HepG2 (cell line): ENCODE measurements around the gene MICAL3. TPM values are rescaled to one million over a fixed set of nuclear protein-coding genes. Genes with fewer than 3 reads are reported as not detected.

Experiments
- ATAC-seq: fragments of 200-7000 bp; cut with Tn5 transposase; 3 replicates; pipeline ENCODE4 v1.9.1; 2020; ENCODE audit warnings: mild to moderate bottlenecking, moderate library complexity
- BruUV-seq: library from RNA; stranded (reverse); fragments of 400-500 nt; replicated peaks from 2 replicates; lab custom pipeline; 2021; lab: Mats Ljungman, UMichigan
- CTCF ChIA-PET: fragments of 300-600 bp; formaldehyde crosslinking; extraction: SDS; loops from one replicate; lab custom pipeline; 2021; ENCODE audit warnings: low total read pairs, inconsistent platforms, low intra/inter-chr PET ratio; lab: Yijun Ruan, JAX
- POLR2A ChIA-PET: fragments of 350-600 bp; sonication (Branson Sonifier 250); formaldehyde crosslinking; loops from one replicate; lab custom pipeline; 2020; ENCODE audit warnings: antibody characterized with exemption, inconsistent platforms; lab: Yijun Ruan, JAX
- DNase-seq: peaks from one replicate; pipeline ENCODE4 v3.0.0-alpha.2; 2015; ENCODE audit warnings: low spot score
- FAIRE-seq: peaks from 3 replicates; lab custom pipeline; 2011; peaks lifted over from hg19 to GRCh38; lab: Jason Lieb, UNC
- H2AFZ ChIP-seq: one replicate; pipeline ENCODE4 v1.6.1; 2011; ENCODE audit warnings: low read length, inconsistent platforms
- H3K27ac ChIP-seq: fragments of 300-600 bp; 3 replicates; pipeline ENCODE4 v1.8.0; 2011; ENCODE audit warnings: mixed run types, mild to moderate bottlenecking, mixed read lengths, low read length, inconsistent platforms; ENCODE audit not compliant: insufficient read depth; ENCODE audit errors: extremely low read length
- H3K27me3 ChIP-seq, 2 experiments: fragments of 200-600 bp in 1 of 2; 2 replicates in 1 of 2; 3 replicates in 1 of 2; pipeline versions ENCODE4 v1.6.0 to v1.8.0; 2011; ENCODE audit warnings: low read length in 2 of 2, mild to moderate bottlenecking in 2 of 2, moderate library complexity in 2 of 2, inconsistent platforms in 1 of 2; ENCODE audit not compliant: insufficient read depth in 2 of 2, control insufficient read depth in 1 of 2
- H3K36me3 ChIP-seq, 2 experiments: fragments of 200-600 bp in 1 of 2; replicated peaks in 1 of 2; 2 replicates in 1 of 2; 3 replicates in 1 of 2; pipeline versions ENCODE4 v1.5.1 to v1.8.0; 2011; ENCODE audit warnings: low read length in 2 of 2, inconsistent platforms in 1 of 2; ENCODE audit not compliant: insufficient read depth in 2 of 2, control insufficient read depth in 1 of 2
- H3K4me1 ChIP-seq: 2 replicates; pipeline ENCODE4 v1.5.1; 2012; ENCODE audit warnings: low read length, inconsistent platforms; ENCODE audit not compliant: insufficient read depth
- H3K4me2 ChIP-seq: 2 replicates; pipeline ENCODE4 v1.6.0; 2011; ENCODE audit warnings: low read depth, low read length, inconsistent platforms
- H3K4me3 ChIP-seq, 3 experiments: fragments of 200-600 bp in 1 of 3; sonication (generic), shearing (Covaris generic) in 1 of 3; replicated peaks in 1 of 3; 2 replicates each; pipeline ENCODE4 v1.5.1; 2011 to 2016; ENCODE audit warnings: low read length in 3 of 3, inconsistent platforms in 2 of 3, low read depth in 2 of 3, mild to moderate bottlenecking in 2 of 3, control low read depth in 1 of 3, mixed read lengths in 1 of 3; ENCODE audit not compliant: insufficient read depth in 1 of 3
- H3K79me2 ChIP-seq: one replicate; pipeline ENCODE4 v1.6.1; 2011; ENCODE audit warnings: low read length, inconsistent platforms; ENCODE audit not compliant: insufficient read depth
- H3K9ac ChIP-seq: 2 replicates; pipeline ENCODE4 v1.6.0; 2011; ENCODE audit warnings: mild to moderate bottlenecking, low read depth, low read length, inconsistent platforms; ENCODE audit not compliant: insufficient read depth
- H3K9me3 ChIP-seq: 2 replicates; pipeline ENCODE4 v1.5.1; 2012; ENCODE audit warnings: mild to moderate bottlenecking, low read length
- H4K20me1 ChIP-seq: 2 replicates; pipeline ENCODE4 v1.6.0; 2011; ENCODE audit warnings: inconsistent platforms, mild to moderate bottlenecking, low read length, moderate library complexity; ENCODE audit not compliant: insufficient read depth
- CEBPB ChIP-seq: IDR thresholded peaks from 2 replicates; pipeline ENCODE4 v1.6.1; 2011; ENCODE audit warnings: low read depth, low read length, improper control_type of control experiment, borderline replicate concordance
- FOXK1 ChIP-seq: sonication (generic); formaldehyde crosslinking; IDR thresholded peaks from 2 replicates; pipeline ENCODE4 v1.4.0; 2020; ENCODE audit warnings: low read depth, missing genetic modification reagents, borderline replicate concordance
- KDM6A ChIP-seq: IDR thresholded peaks from 2 replicates; pipeline ENCODE4 v1.6.1; 2016; ENCODE audit warnings: low read depth
- ONECUT2 ChIP-seq: sonication (generic); formaldehyde crosslinking; IDR thresholded peaks from 2 replicates; pipeline ENCODE4 v1.4.0; 2020; ENCODE audit warnings: missing genetic modification reagents
- RAD51 ChIP-seq: fragments of 450-650 bp; IDR thresholded peaks from 2 replicates; pipeline ENCODE4 v1.6.1; 2016; ENCODE audit warnings: borderline replicate concordance
- ZNF629 ChIP-seq: sonication (generic); formaldehyde crosslinking; conservative IDR thresholded peaks from 2 replicates; pipeline ENCODE4 v1.5.0; 2020; ENCODE audit warnings: missing genetic modification reagents
- ZNF746 ChIP-seq: sonication (generic); formaldehyde crosslinking; IDR thresholded peaks from 2 replicates; pipeline ENCODE4 v1.8.0; 2022; ENCODE audit warnings: mild to moderate bottlenecking, missing genetic modification reagents
- WGBS: methylation state at CpG from one replicate; pipeline ENCODE4 v1.1.6; 2017; ENCODE audit warnings: low lambda C conversion rate; 5-methylcytosine and 5-hydroxymethylcytosine counted together
- in situ Hi-C: cut with HindIII; loops from 2 replicates; pipeline ENCODE4 v1.10.0; 2017; ENCODE audit warnings: low pct_unique_long_range_greater_than_20kb; ENCODE audit not compliant: extremely low pct_ligation_motif_present
- intact Hi-C: fragments of 100-400 bp; cut with micrococcal nuclease; formaldehyde crosslinking; loops from one replicate; pipeline ENCODE4 v1.10.0; 2022; ENCODE audit not compliant: unreplicated experiment
- polyA plus RNA-seq, 8 experiments: library from polyadenylated mRNA; depleted of rRNA in 3 of 8; stranded (reverse) in 7 of 8; unstranded in 1 of 8; fragments of >200 nt; fragmentation: Illumina TruSeq in 4 of 8; extraction: Trizol in 4 of 8; gene quantifications; 2 replicates each; pipeline versions ENCODE4 v1.2.1 to v1.2.3, GENCODE V29; 2011 to 2016; ENCODE audit warnings: low read depth in 4 of 8, missing spikeins in 1 of 8, mixed read lengths in 1 of 8; ENCODE audit not compliant: insufficient read depth in 1 of 8
- total RNA-seq, 5 experiments: library from RNA; depleted of rRNA; stranded (reverse); fragments of >200 nt; fragmentation: Illumina TruSeq; extraction: Trizol; gene quantifications; 2 replicates each; pipeline ENCODE4 v1.2.3, GENCODE V29; 2016; ENCODE audit warnings: low read depth in 1 of 5
- TF ChIP-seq, protein P1 (sequence below): sonication (generic); formaldehyde crosslinking; IDR thresholded peaks from 2 replicates; pipeline ENCODE4; 2020; ENCODE audit warnings: missing genetic modification reagents, mild to moderate bottlenecking, borderline replicate concordance
- TF ChIP-seq, protein P2 (sequence below): IDR thresholded peaks from 2 replicates; pipeline ENCODE4 v1.6.1; 2012; ENCODE audit warnings: low read length, improper control_type of control experiment
- TF ChIP-seq, protein P3 (sequence below): sonication (generic); formaldehyde crosslinking; IDR thresholded peaks from 2 replicates; pipeline ENCODE4 v1.9.0; 2022; ENCODE audit warnings: low read depth, missing genetic modification reagents

The MICAL3 gene
- total and polyA plus RNA-seq, 2 of the 13 experiments (the other 11 are each of a cell fraction or from before 2014, with no cell fraction given) = 5.3 to 12.5 TPM

DNA sequence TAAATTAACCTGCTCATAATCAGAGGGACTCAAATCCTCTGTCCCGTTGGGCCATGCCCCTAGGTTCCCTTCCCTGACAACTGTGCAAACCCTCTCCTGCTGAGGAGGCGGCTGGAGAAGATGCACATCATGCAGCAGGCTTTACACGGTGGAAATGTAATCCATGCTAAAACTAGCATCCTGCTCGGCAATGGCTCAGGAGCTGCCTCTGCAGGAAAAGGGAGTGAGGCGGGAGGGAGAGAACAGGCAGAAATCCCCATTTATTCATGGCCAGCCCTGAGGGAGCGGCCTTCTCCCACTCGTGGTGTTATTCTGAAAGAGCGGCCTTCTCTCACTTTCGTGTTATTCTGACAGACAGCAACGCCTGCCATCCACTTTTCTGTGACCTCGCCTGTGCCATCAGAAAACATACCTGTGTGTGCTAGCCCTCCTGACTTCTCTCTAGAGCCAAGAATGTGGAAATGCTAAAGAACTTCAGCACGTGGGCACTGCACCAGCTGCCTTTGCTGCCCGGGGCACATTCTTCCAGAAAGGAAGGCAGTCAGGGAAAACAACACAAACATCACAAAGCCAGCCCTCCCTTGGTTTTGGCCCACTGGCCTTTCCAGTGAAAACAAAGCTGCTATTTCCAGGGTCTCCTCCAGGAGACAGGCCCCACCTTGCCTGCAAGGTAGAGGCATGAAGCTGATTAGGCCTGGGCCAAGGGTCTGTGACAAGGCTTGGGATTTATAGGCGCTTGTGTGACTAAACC lies 187.2 kb downstream of the MICAL3 start:
- in situ Hi-C loops = loop anchor here (10.0 kb wide), 2 partner anchors 158 to 188 kb away; partner anchors contain the start of gene MICAL3
- DNase-seq = no peak
- ChIA-PET POLR2A (no interaction called here), CTCF (no interaction called here)
- Histone ChIP-seq H3K4me3 (no peak overlapping the region), H3K27ac (no peak overlapping the region), H3K9me3 (no peaks in the 10 kb centered on the region), H3K36me3 (peaks cover 11 to 38% of the 10 kb centered on the region in 2 experiments; a peak in 4 of 5 replicates), H3K4me2 (no peak overlapping the region), H4K20me1 (no peaks in the 10 kb centered on the region), H3K4me1 (peaks cover 7% of the 10 kb centered on the region), H3K27me3 (no peaks in the 10 kb centered on the region), H3K79me2 (no peaks in the 10 kb centered on the region), H2AFZ (no peak overlapping the region), H3K9ac (no peak overlapping the region)
- TF ChIP-seq, protein P1, sequence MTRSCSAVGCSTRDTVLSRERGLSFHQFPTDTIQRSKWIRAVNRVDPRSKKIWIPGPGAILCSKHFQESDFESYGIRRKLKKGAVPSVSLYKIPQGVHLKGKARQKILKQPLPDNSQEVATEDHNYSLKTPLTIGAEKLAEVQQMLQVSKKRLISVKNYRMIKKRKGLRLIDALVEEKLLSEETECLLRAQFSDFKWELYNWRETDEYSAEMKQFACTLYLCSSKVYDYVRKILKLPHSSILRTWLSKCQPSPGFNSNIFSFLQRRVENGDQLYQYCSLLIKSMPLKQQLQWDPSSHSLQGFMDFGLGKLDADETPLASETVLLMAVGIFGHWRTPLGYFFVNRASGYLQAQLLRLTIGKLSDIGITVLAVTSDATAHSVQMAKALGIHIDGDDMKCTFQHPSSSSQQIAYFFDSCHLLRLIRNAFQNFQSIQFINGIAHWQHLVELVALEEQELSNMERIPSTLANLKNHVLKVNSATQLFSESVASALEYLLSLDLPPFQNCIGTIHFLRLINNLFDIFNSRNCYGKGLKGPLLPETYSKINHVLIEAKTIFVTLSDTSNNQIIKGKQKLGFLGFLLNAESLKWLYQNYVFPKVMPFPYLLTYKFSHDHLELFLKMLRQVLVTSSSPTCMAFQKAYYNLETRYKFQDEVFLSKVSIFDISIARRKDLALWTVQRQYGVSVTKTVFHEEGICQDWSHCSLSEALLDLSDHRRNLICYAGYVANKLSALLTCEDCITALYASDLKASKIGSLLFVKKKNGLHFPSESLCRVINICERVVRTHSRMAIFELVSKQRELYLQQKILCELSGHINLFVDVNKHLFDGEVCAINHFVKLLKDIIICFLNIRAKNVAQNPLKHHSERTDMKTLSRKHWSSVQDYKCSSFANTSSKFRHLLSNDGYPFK (CRISPR knock-in tag) = no peak
- no peak for TF ChIP-seq KDM6A (CRISPR knock-in tag)
- TF ChIP-seq ZNF629 = no peak
- TF ChIP-seq FOXK1 = no peak
- no peak for TF ChIP-seq RAD51
- no peak for TF ChIP-seq CEBPB
- no peak for TF ChIP-seq ONECUT2
- TF ChIP-seq, protein P2, sequence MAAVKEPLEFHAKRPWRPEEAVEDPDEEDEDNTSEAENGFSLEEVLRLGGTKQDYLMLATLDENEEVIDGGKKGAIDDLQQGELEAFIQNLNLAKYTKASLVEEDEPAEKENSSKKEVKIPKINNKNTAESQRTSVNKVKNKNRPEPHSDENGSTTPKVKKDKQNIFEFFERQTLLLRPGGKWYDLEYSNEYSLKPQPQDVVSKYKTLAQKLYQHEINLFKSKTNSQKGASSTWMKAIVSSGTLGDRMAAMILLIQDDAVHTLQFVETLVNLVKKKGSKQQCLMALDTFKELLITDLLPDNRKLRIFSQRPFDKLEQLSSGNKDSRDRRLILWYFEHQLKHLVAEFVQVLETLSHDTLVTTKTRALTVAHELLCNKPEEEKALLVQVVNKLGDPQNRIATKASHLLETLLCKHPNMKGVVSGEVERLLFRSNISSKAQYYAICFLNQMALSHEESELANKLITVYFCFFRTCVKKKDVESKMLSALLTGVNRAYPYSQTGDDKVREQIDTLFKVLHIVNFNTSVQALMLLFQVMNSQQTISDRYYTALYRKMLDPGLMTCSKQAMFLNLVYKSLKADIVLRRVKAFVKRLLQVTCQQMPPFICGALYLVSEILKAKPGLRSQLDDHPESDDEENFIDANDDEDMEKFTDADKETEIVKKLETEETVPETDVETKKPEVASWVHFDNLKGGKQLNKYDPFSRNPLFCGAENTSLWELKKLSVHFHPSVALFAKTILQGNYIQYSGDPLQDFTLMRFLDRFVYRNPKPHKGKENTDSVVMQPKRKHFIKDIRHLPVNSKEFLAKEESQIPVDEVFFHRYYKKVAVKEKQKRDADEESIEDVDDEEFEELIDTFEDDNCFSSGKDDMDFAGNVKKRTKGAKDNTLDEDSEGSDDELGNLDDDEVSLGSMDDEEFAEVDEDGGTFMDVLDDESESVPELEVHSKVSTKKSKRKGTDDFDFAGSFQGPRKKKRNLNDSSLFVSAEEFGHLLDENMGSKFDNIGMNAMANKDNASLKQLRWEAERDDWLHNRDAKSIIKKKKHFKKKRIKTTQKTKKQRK = no peak
- TF ChIP-seq, protein P3, sequence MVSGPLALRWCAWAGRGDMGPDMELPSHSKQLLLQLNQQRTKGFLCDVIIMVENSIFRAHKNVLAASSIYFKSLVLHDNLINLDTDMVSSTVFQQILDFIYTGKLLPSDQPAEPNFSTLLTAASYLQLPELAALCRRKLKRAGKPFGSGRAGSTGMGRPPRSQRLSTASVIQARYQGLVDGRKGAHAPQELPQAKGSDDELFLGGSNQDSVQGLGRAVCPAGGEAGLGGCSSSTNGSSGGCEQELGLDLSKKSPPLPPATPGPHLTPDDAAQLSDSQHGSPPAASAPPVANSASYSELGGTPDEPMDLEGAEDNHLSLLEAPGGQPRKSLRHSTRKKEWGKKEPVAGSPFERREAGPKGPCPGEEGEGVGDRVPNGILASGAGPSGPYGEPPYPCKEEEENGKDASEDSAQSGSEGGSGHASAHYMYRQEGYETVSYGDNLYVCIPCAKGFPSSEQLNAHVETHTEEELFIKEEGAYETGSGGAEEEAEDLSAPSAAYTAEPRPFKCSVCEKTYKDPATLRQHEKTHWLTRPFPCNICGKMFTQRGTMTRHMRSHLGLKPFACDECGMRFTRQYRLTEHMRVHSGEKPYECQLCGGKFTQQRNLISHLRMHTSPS (CRISPR knock-in tag) = no peak
- TF ChIP-seq ZNF746 (CRISPR knock-in tag) = no peak
- FAIRE-seq = no peak
- ATAC-seq = no peak
- no TSS peak for BruUV-seq
- WGBS = 89% methylated on average over 14 of the region's 14 CpGs
- intact Hi-C loops = no loop called here
